HG02981 (cell line): ENCODE measurements around the gene OPCML.

Source experiments
- ATAC-seq: cut with Tn5 transposase; IDR thresholded peaks from one replicate; pipeline ENCODE4 v1.9.1; 2021; ENCODE audit warnings: mild to moderate bottlenecking, moderate library complexity; ENCODE audit not compliant: unreplicated experiment

The OPCML gene

GRCh38 chr11:132472411-132473172 is 1059.7 kb downstream of the OPCML start:
- no peak for ATAC-seq

- ATAC-seq = no peak
Measured at GRCh38 chr11:132471466-132471865, 1060.8 kb downstream of the OPCML start.

GRCh38 chr11:132466983-132467382 is 1065.3 kb downstream of the OPCML start:
- ATAC-seq = no peak

- ATAC-seq = no peak
Measured at GRCh38 chr11:132464939-132465338, 1067.4 kb downstream of the OPCML start.

GRCh38 chr11:132464003-132464342 is 1068.3 kb downstream of the OPCML start:
- ATAC-seq = no peak

- ATAC-seq = no peak
Measured at GRCh38 chr11:132463295-132464002, 1068.9 kb downstream of the OPCML start.

- ATAC-seq = no peak
Measured at GRCh38 chr11:132459736-132460135, 1072.6 kb downstream of the OPCML start.

GRCh38 chr11:132457445-132457844 is 1074.9 kb downstream of the OPCML start:
- ATAC-seq = no peak

- no peak for ATAC-seq
Measured at GRCh38 chr11:132456751-132457328, 1075.5 kb downstream of the OPCML start.

GRCh38 chr11:132455044-132455443 is 1077.3 kb downstream of the OPCML start:
- no peak for ATAC-seq

GRCh38 chr11:132453406-132453805 is 1078.9 kb downstream of the OPCML start:
- ATAC-seq = no peak

GRCh38 chr11:132452616-132453015 is 1079.7 kb downstream of the OPCML start:
- no peak for ATAC-seq

- no peak for ATAC-seq
Measured at GRCh38 chr11:132451942-132452601, 1080.2 kb downstream of the OPCML start.

- no peak for ATAC-seq
Measured at GRCh38 chr11:132450631-132451030, 1081.7 kb downstream of the OPCML start.

- no peak for ATAC-seq
Measured at GRCh38 chr11:132448334-132448995, 1083.8 kb downstream of the OPCML start.

- ATAC-seq = no peak
Measured at GRCh38 chr11:132447761-132448160, 1084.5 kb downstream of the OPCML start.

GRCh38 chr11:132445859-132446291 is 1086.4 kb downstream of the OPCML start:
- no peak for ATAC-seq

- ATAC-seq = no peak
Measured at GRCh38 chr11:132444911-132445310, 1087.4 kb downstream of the OPCML start.

- no peak for ATAC-seq
Measured at GRCh38 chr11:132439711-132440255, 1092.5 kb downstream of the OPCML start.

GRCh38 chr11:132438418-132438817 is 1093.9 kb downstream of the OPCML start:
- no peak for ATAC-seq
